GM18511 (cell line): Measurements from ENCODE around the gene JUND.
"Not testable (repeated sequence)": the region's sequence is repeated elsewhere in the genome, so short reads cannot be mapped to it uniquely, and the experiment has no call there.

Experiments
- ATAC-seq: cut with Tn5 transposase; IDR thresholded peaks from one replicate; pipeline ENCODE4 v1.9.1; 2021; ENCODE audit warnings: mild to moderate bottlenecking, moderate library complexity; ENCODE audit not compliant: unreplicated experiment

Gene JUND

DNA sequence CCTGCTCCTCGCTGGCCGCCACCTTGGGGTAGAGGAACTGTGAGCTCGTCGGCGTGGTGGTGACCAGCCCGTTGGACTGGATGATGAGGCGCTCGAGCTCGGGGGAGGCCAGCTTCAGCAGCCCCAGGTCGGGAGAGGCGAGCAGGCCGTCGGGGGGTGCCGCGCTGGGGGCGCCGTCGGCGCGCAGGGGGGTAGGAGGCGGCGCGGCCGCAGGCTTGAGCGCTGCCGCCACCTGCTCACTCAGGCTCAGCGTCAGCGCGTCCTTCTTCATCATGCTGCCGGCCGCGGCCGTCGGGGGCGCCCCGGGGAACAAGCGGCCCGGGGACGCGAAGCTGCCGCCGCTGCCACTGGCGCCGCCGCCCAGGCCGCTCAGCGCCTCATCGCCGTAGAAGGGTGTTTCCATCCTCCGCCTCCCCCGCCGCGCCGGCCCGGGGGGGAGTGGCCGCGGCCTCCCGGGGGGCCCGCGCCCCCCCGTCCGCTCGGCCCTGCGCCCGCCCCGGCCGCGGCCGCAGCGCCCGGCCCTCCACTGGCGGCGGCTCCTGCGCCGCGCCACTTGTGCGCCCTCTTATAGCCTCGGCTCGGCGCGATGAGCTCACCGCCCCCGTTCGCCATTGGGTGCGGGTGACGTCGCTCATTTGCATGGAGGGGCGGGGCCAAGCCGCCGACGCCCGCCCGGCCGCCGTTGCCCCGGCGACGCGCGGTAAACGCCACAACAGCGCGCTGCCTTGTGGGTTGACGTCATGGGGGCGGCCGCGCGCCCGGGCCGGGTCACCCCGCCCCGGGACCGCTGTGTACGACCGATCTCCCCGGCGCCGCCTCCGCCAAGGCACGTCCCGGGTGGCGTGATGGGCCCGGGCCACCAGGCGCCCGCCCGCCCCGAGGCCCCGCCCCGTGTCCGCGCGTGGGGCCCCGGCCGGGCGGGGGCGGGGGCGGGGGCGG lies at the start of gene JUND:
Gene JUND, minus strand, starts transcription at position 541 of the 939 bp plus-strand sequence. Its CDS starts 138 bp downstream, at position 403.
- ATAC-seq, result peak; percentile 72

DNA sequence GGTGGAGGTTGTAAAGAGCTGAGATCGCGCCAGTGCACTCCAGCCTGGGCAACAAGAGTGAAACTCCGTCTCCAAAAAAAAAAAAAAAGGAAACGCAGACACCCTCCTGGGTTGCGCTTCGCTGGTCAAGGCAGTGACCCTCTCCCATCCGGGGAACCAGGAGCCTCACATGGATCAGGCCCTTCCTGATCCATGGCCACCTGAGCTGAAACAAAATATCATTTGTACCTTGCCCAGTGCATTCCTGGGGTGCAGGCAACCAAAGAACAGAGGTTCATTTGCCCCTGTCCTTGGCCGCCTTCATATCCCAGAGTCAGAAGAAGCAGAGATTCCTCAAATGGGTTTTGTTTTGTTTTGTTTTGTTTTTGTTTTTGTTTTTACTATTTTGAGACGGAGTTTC lies 49.4 kb upstream of the JUND start:
- no peak for ATAC-seq

DNA sequence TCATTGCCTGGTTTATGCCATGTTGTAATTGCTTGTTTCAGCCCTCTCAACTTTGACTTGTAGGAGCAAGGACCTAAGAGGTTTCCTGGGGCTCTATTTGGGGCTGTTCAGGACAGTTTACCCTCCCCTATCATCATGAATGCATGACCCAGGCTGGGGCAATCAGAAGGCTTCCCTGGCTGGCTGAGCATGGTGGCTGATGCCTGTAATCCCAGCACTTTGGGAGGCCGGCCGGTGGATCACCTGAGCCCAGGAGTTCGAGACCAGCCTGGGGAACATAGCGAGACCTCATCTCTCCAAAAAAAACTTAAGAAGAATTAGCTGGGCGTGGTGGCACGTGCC lies 47.6 kb upstream of the JUND start:
- no peak for ATAC-seq

DNA sequence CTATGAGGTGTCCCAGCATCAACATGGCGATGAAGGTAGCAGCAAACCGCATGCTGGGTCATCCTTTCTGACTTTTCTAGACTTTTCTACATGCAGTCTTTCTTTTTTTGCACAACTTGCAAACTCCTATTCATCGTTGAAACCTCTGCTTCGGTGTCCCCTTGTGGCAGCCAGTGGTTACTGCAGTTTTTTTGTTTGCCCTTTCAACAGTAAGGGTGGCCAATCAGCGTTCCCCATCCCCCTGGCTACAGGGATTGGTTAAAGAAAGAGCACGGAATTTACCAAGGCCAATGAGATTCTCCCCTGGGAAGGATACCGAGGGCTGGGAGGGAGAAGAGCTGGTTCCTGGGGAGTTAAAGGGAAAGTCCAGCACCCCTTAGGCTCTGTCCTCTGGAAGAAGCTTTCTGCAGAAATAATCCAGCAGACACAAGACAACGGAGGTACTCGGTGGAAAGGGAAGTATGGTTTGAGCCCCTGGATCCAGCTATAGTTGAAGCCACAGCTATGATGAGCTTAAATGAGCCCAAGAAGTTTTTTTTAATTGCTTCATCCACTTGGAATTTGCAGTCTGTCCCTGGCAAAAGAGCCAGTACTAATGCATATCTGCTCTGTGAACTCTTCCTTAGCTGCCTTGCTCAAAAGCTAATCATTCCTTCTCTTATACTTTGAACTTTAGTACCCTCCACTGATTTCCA lies 47.1 kb upstream of the JUND start:
- ATAC-seq, result peak; percentile 88

DNA sequence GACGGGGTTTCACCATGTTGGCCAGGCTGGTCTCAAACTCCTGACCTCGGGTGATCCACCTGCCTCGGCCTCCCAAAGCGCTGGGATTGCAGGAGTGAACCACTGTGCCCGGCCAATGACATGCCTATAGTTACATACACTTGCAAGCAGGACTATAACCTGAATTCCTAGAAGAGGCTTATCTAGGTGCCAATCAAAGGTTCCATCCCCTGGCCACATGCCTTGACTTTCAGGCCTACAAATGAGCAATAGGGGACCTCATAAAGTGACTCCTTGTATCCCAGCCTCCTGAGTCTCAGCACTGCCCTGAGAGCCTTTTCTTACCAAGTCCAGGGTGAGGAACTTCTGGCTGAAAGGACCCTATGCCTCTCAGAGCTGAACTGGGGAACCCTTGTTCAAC lies 45.4 kb upstream of the JUND start:
- ATAC-seq, result no peak

DNA sequence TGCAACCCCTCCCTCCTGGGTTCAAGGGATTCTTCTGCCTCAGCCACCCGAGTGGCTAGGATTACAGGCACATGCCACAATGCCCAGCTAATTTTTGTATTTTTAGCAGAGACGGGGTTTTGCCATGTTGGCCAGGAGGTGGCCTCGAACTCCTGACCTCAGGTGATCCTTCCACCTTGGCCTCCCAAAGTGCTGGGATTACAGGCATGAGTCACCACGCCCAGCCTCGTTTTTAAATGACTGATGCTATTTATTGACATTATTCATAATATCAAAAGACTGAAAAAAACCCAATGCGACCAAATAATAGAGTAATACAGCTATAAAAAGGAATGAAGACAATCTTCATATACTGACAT lies 42.9 kb upstream of the JUND start:
- ATAC-seq, result not testable (repeated sequence)

DNA sequence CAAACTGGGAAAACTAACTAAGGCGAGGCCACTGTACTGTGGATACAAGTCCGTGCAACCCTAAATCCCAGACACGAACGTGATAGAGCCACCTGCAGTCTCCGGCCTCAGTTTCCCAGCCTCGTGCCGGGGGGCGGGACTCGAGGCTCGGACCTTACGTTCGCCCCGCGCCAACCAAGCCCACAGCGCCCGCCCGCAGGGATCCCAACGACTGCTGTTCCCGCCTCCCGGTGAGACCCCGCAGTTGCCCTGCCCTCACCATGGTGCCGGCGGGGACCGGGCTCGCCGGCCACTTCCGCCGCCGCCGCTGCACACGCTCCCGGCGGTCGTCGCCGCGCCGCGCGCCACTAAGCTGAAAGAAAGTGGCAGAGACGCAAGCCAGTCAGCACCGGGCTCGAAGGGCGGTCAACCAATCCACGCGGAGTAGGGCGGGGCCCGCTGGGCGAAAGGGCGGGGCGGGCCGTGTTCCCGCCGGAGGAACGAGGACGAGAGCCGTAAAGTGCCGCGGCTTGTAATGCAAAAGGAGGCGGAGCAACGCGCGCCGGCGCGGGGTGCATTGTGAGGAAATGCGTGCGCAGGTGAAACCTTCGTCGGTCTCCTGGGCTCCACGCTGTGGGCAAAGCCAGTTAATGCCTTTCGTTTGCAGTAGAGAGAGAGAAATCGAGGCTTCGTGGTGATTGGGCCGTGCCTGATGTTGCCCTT lies 41.5 kb upstream of the JUND start, which contains the start of gene LSM4:
Gene LSM4, minus strand, starts transcription at position 318 of the 702 bp plus-strand sequence. Its CDS starts 56 bp downstream, at position 262.
- ATAC-seq, result peak; percentile 94

DNA sequence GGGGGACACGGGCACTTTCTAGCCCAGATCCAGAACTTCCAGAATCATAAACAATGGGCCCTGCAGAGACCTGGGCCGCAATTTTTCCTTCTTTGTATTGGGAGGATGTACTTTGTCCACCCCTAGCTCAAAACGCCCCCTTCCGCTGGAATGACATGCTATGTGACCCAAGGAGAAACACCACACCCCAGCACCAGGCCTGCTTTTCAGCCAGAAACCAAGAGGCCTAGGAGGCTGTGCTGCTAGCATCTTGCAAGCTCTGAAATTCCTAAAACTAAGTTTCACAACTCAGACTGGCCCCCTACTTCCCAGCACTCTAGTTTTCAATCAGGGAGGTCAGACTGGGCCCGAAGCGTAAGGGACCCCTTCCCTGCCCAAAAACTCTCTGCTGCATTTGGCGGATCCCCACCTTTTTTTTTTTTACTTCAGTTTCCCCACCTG lies 40.9 kb upstream of the JUND start:
- peak; percentile 34 for ATAC-seq

DNA sequence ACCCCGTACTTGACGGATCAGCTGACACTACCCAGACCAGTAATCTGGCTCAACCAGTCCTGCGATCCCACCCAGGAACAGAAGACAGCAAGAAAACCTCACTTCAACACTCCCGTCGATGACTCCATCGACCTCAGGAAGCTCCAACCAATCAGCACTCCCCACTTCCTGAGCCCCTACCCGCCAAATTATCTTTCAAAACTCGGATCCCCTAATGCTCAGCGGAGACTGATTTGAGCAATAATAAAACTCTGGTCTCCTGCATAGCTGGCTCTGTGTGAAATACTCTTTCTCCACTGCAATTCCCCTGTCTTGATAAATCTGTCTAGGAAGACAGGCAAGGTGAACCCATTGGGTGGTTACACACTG lies 40.3 kb upstream of the JUND start:
- no peak for ATAC-seq

DNA sequence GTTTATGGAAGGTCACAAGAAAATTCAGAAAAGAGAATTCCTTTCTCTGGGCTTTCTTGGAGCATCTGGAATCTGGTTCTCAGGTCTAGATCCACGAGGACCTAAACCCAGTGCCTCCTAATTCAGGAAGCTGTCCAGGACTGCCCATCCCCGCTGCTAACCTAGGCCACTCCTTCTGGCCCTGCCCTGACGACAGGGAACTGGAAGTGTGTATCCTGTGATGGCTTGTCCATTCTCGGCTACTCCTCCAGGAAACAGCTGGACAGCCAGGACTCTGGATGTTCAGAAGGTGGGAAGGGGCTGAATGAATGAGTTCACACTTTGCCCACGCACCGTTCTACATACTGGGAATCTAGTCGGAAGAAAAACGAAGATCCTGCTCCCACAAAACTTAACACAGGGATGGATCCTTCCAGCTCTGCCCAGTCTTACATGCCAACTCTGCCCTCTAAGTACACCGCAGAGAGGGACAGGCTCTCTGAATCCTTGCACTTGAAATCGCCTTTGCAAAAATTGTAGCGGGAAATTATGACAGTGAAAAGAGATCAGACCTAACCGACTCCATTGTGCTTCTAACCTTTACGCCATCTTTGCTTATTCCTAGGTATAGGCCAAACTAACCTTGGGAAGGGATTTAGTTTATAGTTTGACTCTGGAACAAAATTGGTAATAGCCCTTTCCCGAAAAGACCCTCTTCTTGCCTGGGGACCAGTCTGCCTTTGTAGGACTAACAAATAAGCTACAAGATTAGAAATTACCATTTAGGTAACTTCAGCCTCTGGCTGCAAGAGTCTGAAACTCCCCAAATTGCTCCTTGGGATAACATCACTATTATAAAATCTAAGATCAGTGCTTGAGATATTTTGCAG lies 39.7 kb upstream of the JUND start:
- ATAC-seq, result no peak

DNA sequence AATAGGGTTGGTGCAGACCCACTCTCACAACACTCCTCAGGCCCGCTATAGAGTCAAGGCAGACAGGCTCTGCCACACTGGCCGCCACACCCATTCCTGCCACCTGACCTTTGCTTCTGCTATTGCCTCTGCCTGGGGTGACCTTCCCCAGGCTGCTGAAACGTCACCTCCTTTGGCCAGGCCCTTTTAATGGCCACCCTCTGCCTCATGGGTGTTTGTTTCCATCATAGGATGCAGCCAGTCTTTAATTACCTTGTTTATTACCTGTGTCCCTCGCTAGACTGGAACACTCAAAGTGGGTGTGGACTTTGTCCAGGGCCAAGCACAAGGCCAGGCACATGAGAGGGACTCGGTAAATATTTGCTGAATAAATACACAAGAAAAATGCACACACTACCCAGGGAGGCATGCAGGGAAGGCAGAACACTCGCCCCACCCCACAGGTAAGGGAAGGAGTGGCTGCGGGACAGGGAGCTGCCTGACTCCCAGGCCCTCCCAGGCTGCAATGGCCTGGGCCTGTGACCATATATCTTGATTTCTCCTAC lies 38.2 kb upstream of the JUND start:
- no peak for ATAC-seq

DNA sequence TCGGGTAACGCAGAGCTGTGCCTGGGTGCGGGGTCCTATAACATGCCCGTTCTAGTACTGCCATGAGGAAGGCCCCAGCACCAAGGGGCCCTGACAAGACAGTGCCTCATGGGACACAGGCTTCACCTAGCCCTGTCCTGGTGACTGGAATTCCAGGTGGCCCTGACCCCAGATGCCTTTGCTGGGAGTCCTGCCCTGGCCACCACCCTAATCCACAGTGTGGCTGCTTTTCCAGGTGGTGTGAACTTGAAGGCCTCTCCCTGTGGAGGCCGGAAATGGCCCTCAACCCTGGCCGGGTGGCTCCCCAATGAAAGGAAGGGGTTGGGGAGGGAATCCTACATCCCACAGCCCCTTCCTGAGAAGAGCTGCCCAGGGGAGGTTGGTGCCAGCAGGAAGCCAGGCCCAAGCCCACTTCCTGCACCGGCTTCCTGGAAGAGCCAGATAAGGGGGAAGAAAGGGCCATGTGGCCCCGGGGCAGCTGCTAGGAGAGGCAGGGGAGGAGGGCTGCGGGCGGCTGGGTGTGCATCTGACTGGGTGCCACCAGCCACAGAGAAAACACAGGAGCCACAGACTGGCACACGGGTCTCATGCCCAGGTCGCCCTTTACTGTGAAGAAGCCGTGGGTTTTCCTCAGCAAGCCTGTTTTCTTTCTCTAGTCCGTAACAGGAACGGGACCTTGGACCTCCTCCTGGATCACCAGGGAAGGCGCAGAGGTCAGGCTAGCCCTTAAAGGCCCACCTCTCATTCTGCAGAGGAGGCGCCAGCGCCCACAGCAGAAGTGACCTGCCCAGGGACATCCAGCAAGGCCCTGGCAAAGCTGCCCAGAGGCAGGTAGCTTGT lies 36.8 kb upstream of the JUND start:
- no peak for ATAC-seq

DNA sequence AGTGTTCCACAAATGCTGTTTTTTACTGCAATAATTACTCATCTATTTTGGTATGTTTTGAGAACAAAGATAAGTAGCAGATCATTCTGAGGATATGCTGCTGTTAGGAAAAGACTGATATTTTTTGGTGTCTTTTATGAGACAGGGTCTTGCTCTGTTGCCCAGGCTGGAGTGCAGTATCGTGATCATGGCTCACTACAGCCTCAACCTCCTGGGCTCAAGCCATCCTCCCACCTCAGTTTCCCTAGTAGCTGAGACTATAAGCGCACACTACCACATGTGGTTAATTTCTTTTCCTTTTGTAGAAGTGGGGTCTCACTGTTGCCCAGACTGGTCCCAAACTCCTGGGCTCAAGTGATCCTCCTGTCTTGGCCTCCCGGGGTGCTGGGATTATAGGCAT lies 32.0 kb upstream of the JUND start:
- ATAC-seq, result no peak

DNA sequence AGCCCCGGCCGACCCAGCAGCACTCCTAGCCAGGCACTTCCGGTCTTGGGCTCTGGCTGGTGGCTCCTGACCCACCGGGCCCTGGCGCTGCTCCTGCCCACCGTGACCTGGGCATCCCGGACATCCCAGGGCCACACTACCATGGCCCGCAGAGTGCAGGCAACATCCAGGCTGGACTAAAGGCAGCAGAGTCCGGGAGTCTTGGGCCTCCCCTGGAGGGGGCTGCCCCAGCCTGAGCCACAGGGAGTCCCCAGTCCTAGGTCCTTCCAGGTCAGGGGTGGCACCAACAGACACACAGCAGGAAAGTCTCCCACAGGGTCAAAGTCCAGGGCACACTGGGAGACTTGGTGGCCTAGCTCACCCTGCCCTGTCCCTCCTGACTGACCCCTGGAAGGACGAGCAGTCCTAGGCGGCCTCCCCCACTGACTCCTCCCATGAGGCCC lies 30.7 kb upstream of the JUND start:
- no peak for ATAC-seq

DNA sequence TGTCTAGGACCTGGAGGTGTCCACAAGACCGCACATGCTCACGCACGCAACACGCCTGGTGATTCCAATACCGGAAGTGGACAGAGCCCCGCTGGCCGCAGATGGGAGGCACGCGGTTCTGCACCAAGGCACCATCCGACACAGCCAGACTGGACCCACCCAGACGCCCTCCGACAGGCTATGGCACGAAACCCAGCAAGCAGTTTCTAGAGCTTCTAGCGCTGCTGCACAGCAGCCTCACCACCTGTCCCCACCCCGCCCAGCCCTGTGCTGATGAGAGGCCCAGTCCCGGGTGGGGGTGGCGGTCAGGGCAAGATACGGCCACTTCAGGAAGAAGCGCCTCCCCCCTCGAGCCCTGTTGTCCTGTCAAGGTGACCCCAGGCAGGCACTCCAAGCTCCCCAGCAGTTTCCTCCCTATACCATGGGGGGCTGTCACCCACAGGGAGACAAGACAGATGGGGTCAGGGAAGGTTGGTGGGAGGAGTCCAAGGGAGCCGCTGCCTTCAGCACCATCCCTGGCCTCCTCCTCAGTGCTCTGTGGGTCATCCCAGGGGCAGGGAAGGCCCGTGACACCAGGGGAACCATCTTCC lies 30.2 kb upstream of the JUND start:
- no peak for ATAC-seq

DNA sequence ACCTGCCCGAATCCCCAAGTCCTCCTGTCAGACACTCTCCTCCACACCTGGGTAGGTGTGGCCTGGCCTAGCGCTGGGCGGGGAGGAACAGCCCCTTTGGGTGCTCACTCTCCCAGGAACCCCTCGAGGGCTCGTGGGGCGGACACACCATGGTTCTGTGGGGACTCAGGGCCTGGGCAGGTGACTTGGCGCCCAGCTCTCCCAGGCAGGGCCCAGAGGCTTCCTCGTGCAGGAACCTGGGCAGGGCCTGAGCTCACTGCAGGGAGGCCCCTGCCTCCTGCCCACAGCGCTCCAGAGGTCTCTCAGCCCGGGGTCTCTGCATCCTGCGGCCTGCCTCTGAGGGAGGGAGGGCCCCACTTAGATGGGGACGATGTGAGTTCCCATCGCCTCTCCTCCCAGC lies 29.5 kb upstream of the JUND start:
- no peak for ATAC-seq

DNA sequence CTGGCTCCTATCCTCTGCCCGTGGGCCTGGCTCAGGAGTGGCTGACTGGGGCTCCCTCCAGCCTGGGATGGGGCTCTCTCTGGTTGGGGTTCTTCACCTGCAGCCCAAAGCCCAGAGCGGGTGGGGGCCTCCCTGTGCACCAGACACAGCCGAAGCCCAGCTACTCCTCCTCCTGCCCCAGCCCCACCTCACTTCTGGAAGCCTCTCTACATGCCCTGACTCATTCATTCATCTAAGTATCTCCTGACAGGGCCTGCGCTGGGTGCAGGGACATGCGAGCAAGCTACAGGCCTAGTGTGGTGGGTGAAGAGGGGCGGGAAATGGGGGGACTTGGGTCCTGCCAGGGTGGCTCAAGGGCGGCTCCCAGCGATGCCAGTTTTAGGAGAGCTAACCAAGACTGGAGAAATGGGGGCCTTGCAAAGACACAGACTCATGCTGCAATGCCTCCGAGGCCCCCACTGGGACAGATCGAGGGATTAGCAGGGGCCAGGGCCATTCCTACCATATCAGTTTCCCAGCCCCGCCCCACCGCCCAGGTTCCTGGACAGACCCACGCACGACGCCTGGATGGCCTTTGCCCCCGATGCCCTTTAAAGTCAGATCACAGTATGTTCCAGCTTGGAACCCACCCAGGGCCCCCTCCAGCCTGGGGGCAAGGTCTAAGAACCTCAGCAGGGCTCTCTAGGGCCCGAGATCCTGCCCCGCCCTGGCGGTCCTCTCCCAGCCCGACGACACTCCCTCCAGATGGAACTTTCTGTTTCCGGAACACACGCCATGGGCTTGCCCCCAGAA lies 28.9 kb upstream of the JUND start:
- no peak for ATAC-seq

DNA sequence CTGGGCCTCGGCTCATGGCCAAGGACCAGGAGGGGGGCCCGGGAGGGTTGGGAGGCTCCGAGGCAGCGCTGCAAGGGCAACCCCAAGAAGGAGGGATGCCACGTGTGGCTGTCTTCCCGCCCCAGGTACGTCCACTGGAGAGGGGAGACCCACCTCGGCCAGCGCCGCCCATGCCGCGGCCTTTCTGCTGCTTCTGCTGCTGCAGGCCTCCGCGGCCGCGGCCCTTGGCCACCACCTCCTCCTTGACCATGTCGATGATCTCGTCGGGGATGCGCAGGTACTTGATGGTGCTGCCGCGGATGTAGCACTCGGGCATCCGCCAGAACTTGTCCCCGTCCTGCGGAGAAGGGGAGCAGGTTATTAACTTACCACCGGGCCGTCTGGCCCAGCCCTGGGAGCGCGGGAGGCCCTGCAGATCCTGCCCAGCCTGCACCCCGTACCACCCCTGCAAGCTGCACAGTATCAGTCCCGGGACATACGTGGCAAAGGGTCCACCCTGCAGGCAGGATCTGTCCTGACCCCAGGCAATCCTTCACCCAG lies 28.2 kb upstream of the JUND start:
- no peak for ATAC-seq
